Activated naive CD4-positive, alpha-beta T cell treated with anti-CD3 and anti-CD28 coated beads for 36 hours (primary cell): ENCODE data around the gene TAF11L4. TPM values are rescaled to one million over a fixed set of nuclear protein-coding genes. Genes with fewer than 3 reads are reported as not detected.
"Not testable (repeated sequence)": the region's sequence is repeated elsewhere in the genome, so short reads cannot be mapped to it uniquely, and the experiment has no call there.

Experiments used
- CTCF ChIA-PET: fragments of 350-600 bp; sonication (Branson Sonifier 250); formaldehyde crosslinking; loops from one replicate; lab custom pipeline; 2021; ENCODE audit warnings: antibody characterized with exemption; lab: Charles Lee
- DNase-seq: peaks from one replicate; pipeline ENCODE4 v3.0.0-alpha.2; 2020
- H3K27ac Mint-ChIP-seq: one replicate; pipeline ENCODE4 v1.8.0; 2021; ENCODE audit warnings: mild to moderate bottlenecking, mixed read lengths
- H3K27me3 Mint-ChIP-seq: one replicate; pipeline ENCODE4 v1.8.0; 2021; ENCODE audit warnings: low read depth, mixed read lengths
- H3K36me3 Mint-ChIP-seq: one replicate; pipeline ENCODE4 v1.8.0; 2021; ENCODE audit warnings: low read depth, mixed read lengths
- H3K4me1 Mint-ChIP-seq: one replicate; pipeline ENCODE4 v1.8.0; 2021; ENCODE audit warnings: low read depth, mixed read lengths
- H3K4me3 Mint-ChIP-seq: one replicate; pipeline ENCODE4 v1.8.0; 2021; ENCODE audit warnings: mild to moderate bottlenecking, moderate library complexity, mixed read lengths
- H3K9me3 Mint-ChIP-seq: one replicate; pipeline ENCODE4 v1.8.0; 2021; ENCODE audit warnings: mixed read lengths
- intact Hi-C: fragments of 100-400 bp; cut with micrococcal nuclease; formaldehyde crosslinking; loops from one replicate; pipeline ENCODE4 v1.15.1; 2023
- total RNA-seq, 2 experiments: library from RNA; stranded (reverse); gene quantifications; one replicate each; pipeline ENCODE4 v1.2.3, GENCODE V29; 2021

TAF11L4 gene
- not detected for total RNA-seq

- H3K9me3 Mint-ChIP-seq, H3K4me1 Mint-ChIP-seq, CTCF ChIA-PET, H3K36me3 Mint-ChIP-seq, H3K27me3 Mint-ChIP-seq, DNase-seq, H3K27ac Mint-ChIP-seq, H3K4me3 Mint-ChIP-seq, intact Hi-C loops: not testable (repeated sequence)
Measured at GRCh38 chr5:17521501-17521900, at the start of gene TAF11L4. Gene TAF11L4 (plus strand): TSS chr5:17521801.

- H3K27me3 Mint-ChIP-seq, intact Hi-C loops, H3K4me3 Mint-ChIP-seq, CTCF ChIA-PET, H3K36me3 Mint-ChIP-seq, H3K27ac Mint-ChIP-seq, H3K9me3 Mint-ChIP-seq, DNase-seq, H3K4me1 Mint-ChIP-seq: not testable (repeated sequence)
Measured at GRCh38 chr5:17475064-17475463, 46.5 kb upstream of the TAF11L4 start.

GRCh38 chr5:17477043-17477442 is 44.6 kb upstream of the TAF11L4 start:
- no peaks in the 10 kb centered on the region for H3K36me3 Mint-ChIP-seq
- intact Hi-C loops = no loop called here
- H3K9me3 Mint-ChIP-seq = no peaks in the 10 kb centered on the region
- H3K4me1 Mint-ChIP-seq = no peaks in the 10 kb centered on the region
- no peak for DNase-seq
- CTCF ChIA-PET = no interaction called here
- no peak overlapping the region for H3K4me3 Mint-ChIP-seq
- H3K27ac Mint-ChIP-seq = no peak overlapping the region
- no peaks in the 10 kb centered on the region for H3K27me3 Mint-ChIP-seq

- intact Hi-C loops = no loop called here
- Mint-ChIP-seq H3K27me3 (no peaks in the 10 kb centered on the region), H3K4me1 (no peaks in the 10 kb centered on the region), H3K9me3 (no peaks in the 10 kb centered on the region), H3K4me3 (no peak overlapping the region), H3K27ac (no peak overlapping the region), H3K36me3 (no peaks in the 10 kb centered on the region)
- DNase-seq = no peak
- CTCF ChIA-PET = interaction anchor here (0.5 to 0.6 kb wide), 2 partner anchors 96 to 137 kb away, joined by 3 to 4 read pairs; no protein-coding TSS in a partner anchor
Measured at GRCh38 chr5:17477573-17478265, 43.9 kb upstream of the TAF11L4 start.

GRCh38 chr5:17481378-17481777 is 40.2 kb upstream of the TAF11L4 start:
- H3K36me3 Mint-ChIP-seq = no peaks in the 10 kb centered on the region
- CTCF ChIA-PET = no interaction called here
- DNase-seq = no peak
- no peak overlapping the region for H3K4me3 Mint-ChIP-seq
- no peaks in the 10 kb centered on the region for H3K4me1 Mint-ChIP-seq
- H3K9me3 Mint-ChIP-seq = no peaks in the 10 kb centered on the region
- intact Hi-C loops = no loop called here
- H3K27ac Mint-ChIP-seq = no peak overlapping the region
- no peaks in the 10 kb centered on the region for H3K27me3 Mint-ChIP-seq

- no peak overlapping the region for H3K27ac Mint-ChIP-seq
- no peak for DNase-seq
- intact Hi-C loops = no loop called here
- no peaks in the 10 kb centered on the region for H3K9me3 Mint-ChIP-seq
- H3K4me1 Mint-ChIP-seq = no peaks in the 10 kb centered on the region
- H3K27me3 Mint-ChIP-seq = no peaks in the 10 kb centered on the region
- CTCF ChIA-PET = no interaction called here
- H3K36me3 Mint-ChIP-seq = no peaks in the 10 kb centered on the region
- H3K4me3 Mint-ChIP-seq = no peak overlapping the region
Measured at GRCh38 chr5:17482790-17483189, 38.8 kb upstream of the TAF11L4 start.

- H3K4me1 Mint-ChIP-seq, intact Hi-C loops, H3K27ac Mint-ChIP-seq, H3K36me3 Mint-ChIP-seq, H3K27me3 Mint-ChIP-seq, H3K9me3 Mint-ChIP-seq, H3K4me3 Mint-ChIP-seq, DNase-seq, CTCF ChIA-PET: not testable (repeated sequence)
Measured at GRCh38 chr5:17486464-17487173, 35.0 kb upstream of the TAF11L4 start.

- no peak overlapping the region for H3K4me3 Mint-ChIP-seq
- CTCF ChIA-PET = no interaction called here
- intact Hi-C loops = no loop called here
- no peak for DNase-seq
- H3K9me3 Mint-ChIP-seq = peaks cover 2% of the 10 kb centered on the region
- no peaks in the 10 kb centered on the region for H3K36me3 Mint-ChIP-seq
- no peak overlapping the region for H3K27ac Mint-ChIP-seq
- H3K4me1 Mint-ChIP-seq = no peaks in the 10 kb centered on the region
- H3K27me3 Mint-ChIP-seq = no peaks in the 10 kb centered on the region
Measured at GRCh38 chr5:17487174-17487512, 34.5 kb upstream of the TAF11L4 start.

GRCh38 chr5:17491257-17491656 is 30.3 kb upstream of the TAF11L4 start:
- H3K27me3 Mint-ChIP-seq, CTCF ChIA-PET, H3K4me3 Mint-ChIP-seq, DNase-seq, H3K4me1 Mint-ChIP-seq, intact Hi-C loops, H3K36me3 Mint-ChIP-seq, H3K27ac Mint-ChIP-seq: not testable (repeated sequence)
- peaks cover 12% of the 10 kb centered on the region for H3K9me3 Mint-ChIP-seq

- no peak overlapping the region for H3K4me3 Mint-ChIP-seq
- intact Hi-C loops = no loop called here
- no peaks in the 10 kb centered on the region for H3K36me3 Mint-ChIP-seq
- no peak for DNase-seq
- peaks cover 12% of the 10 kb centered on the region for H3K9me3 Mint-ChIP-seq
- H3K4me1 Mint-ChIP-seq = no peaks in the 10 kb centered on the region
- H3K27me3 Mint-ChIP-seq = no peaks in the 10 kb centered on the region
- H3K27ac Mint-ChIP-seq = no peak overlapping the region
- CTCF ChIA-PET = no interaction called here
Measured at GRCh38 chr5:17492770-17493169, 28.8 kb upstream of the TAF11L4 start.

GRCh38 chr5:17497446-17497845 is 24.2 kb upstream of the TAF11L4 start:
- CTCF ChIA-PET = no interaction called here
- Mint-ChIP-seq H3K4me3 (no peak overlapping the region), H3K36me3 (no peaks in the 10 kb centered on the region), H3K27ac (no peak overlapping the region), H3K9me3 (peaks cover 15% of the 10 kb centered on the region), H3K4me1 (no peaks in the 10 kb centered on the region), H3K27me3 (no peaks in the 10 kb centered on the region)
- intact Hi-C loops = no loop called here
- DNase-seq = no peak

- intact Hi-C loops, H3K36me3 Mint-ChIP-seq: not testable (repeated sequence)
Measured at GRCh38 chr5:17497931-17498330, 23.7 kb upstream of the TAF11L4 start, which contains the start of gene TAF11L2. Gene TAF11L2 (plus strand): TSS chr5:17498231.

GRCh38 chr5:17511775-17512325 is 9.8 kb upstream of the TAF11L4 start:
- Mint-ChIP-seq H3K27me3 (peaks cover 1% of the 10 kb centered on the region), H3K4me3 (no peak overlapping the region), H3K4me1 (no peaks in the 10 kb centered on the region), H3K36me3 (no peaks in the 10 kb centered on the region), H3K27ac (no peak overlapping the region), H3K9me3 (no peaks in the 10 kb centered on the region)
- intact Hi-C loops = no loop called here
- CTCF ChIA-PET = no interaction called here
- no peak for DNase-seq

More at GRCh38 chr5:17497931-17498330, 23.7 kb upstream of the TAF11L4 start, which contains the start of gene TAF11L2:
- CTCF ChIA-PET, H3K27ac Mint-ChIP-seq, DNase-seq, H3K4me1 Mint-ChIP-seq, H3K27me3 Mint-ChIP-seq, H3K4me3 Mint-ChIP-seq: not testable (repeated sequence)
- peaks cover 10% of the 10 kb centered on the region for H3K9me3 Mint-ChIP-seq
